GM12892 (cell line): ENCODE measurements around the gene MDM1.

ENCODE experiments used
- POLR2A ChIP-seq: IDR thresholded peaks from 2 replicates; pipeline ENCODE4 v1.6.1; 2011; ENCODE audit warnings: low read depth, low read length, control low read depth
- POLR2AphosphoS5 ChIP-seq: IDR thresholded peaks from 2 replicates; pipeline ENCODE4 v1.6.1; 2011; ENCODE audit warnings: low read depth, low read length, control low read depth

DNA sequence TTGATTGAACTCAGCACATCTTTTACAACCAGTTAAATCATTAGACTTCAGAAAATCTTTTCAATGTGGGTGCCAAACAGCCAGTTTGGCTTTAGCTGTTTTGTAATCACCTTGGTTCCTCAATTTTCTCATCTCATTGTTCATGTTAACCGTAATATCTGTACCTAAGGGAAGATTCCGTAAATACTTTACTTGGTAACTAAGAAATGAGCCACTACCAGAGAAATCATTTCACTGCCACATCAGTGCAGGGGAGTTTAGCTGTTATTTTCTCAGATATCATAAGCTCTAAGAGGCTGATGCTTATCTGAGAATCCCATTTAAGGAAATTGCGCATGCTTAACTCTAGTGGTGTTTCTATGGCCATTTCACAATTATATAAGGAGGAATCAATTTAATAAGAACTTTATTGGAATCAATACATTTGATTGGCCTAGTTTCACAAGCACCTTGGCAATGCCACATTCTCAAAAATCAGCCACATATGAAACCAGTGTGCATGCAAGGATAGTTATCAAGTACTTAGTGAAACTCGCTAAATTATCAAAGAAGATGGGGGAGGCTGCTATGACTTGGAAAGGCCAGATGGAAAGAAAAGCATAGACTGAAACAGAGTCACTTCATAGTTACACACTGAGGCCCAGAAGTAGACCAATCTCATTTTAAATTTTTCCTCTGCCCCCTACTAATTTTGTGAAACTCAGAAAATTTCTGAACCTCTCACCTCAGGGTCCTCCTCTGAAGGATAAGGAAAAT is 50.7 kb downstream of the MDM1 start:
- no peak for TF ChIP-seq POLR2A
- no peak for TF ChIP-seq POLR2AphosphoS5
